Left lobe of liver (tissue), 2 donors: ENCODE results near the gene RHOT1. TPM values are rescaled to one million over a fixed set of nuclear protein-coding genes. Genes with fewer than 3 reads are reported as not detected.

Experiments
- ATAC-seq: fragments of 200-7000 bp; cut with Tn5 transposase; one replicate; pipeline ENCODE4 v1.9.1; 2020; ENCODE audit warnings: mild to moderate bottlenecking, moderate library complexity
- DNase-seq: peaks from one replicate; pipeline ENCODE4 v3.0.0-alpha.2; 2020; ENCODE audit warnings: low spot score
- total RNA-seq: library from RNA; stranded (reverse); gene quantifications from one replicate; pipeline ENCODE4 v1.2.1, GENCODE V29; 2021
- donor health status: DM: no; HTN: no; CAD: no; lungs with moderate emphysema.
- donor health status: DM: no; HTN: yes; CAD: no.

RHOT1 gene
- total RNA-seq, 1 donor from 2014 or later = 12.5 TPM

DNA sequence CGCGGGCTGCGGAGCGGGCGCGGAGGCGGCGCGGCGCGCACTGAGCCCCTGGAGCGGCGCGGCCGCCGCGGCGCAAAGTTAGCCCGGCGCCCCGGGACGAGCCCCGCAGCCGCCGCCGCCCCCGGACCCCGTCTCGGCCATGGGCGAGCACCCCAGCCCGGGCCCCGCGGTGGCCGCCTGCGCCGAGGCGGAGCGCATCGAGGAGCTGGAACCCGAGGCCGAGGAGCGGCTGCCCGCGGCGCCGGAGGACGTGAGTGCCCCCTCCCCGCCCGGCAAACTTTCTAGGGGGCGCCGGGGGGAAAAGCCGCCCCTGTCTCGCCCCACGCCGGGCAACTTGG lies 123.7 kb downstream of the RHOT1 start:
- DNase-seq (no peak), ATAC-seq (no peak)

- ATAC-seq (peak; percentile 20), DNase-seq (no peak)
These were observed 124.3 kb downstream of the RHOT1 start for GRCh38 chr17:32266389-32267301.

- ATAC-seq (peak; percentile 57), DNase-seq (no peak)
These were observed 125.4 kb downstream of the RHOT1 start for GRCh38 chr17:32267690-32268205.

DNA sequence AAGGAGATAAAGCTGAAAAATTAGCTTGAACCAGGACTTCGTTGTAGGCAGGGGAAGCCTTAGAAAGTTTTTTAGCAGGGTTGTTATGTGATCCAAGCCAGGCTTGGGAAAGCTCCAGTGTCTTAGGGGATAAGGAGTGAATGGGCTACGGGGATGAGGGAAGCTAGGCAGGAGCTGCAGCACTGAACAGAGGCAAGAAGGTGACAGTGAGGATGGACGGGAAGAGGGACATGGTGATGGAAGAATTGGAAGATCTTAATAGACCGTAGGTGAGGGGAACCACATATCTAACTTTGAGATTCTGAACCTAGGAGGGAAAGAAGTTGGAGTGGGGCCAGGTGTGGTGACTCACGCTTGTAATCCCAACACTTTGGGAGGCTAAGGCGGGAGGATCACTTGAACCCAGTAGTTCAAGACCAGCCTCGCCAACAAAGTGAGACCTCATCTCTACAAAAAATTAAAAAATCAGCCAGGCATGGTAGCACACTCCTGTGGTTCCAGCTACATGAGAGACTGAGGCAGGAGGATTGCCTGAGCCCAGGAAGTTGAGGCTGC lies 126.5 kb downstream of the RHOT1 start:
- ATAC-seq = no peak
- DNase-seq = no peak

DNA sequence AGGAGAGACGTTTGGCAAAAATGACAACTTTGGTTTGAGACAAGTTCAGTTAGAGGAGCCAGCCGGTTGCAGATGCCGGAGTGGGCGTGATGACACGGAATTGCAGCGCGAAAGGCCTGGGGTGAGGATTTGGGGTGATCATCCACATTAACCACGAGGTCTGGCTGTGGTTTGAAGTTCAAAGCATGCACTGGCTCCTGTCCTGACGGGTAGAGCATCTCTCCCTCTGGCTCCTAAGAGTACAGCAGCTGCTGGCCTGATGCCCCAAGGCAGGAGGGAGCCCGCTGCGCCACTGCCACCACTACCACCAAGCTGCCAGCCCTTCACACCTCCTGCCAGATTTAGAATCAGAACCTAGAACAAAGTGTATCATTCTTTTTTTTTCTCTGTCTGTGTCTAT lies 127.1 kb downstream of the RHOT1 start:
- ATAC-seq (no peak), DNase-seq (no peak)

- ATAC-seq (no peak), DNase-seq (no peak)
These were observed 129.5 kb downstream of the RHOT1 start for GRCh38 chr17:32271844-32272243.

DNA sequence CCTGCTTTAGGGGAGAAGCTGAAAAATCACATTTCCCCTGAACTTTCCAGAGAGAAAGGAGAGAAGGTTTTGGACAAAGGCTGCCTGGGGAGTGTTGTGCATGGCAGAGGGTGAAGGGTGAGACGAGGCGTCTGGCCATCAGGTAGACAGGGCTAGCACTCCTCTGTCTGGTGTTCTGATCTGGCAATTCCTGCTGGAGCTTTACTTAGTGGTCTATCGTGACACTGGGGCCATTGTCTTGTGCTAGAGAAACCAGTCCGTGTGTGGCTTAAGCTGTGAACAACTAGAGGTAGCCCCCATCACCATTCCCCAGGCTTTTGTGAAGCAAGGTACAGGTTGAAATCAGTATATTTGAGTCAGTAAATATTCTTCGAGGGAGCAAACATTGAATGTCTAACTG lies 131.8 kb downstream of the RHOT1 start:
- DNase-seq (no peak), ATAC-seq (no peak)

- no peak for ATAC-seq
These were observed 132.3 kb downstream of the RHOT1 start for GRCh38 chr17:32274643-32275042.

More at GRCh38 chr17:32274643-32275042, 132.3 kb downstream of the RHOT1 start:
- no peak for DNase-seq

Other genes starting within 250 kb of the RHOT1 start
- gene UTP6, start 240.8 kb upstream of the RHOT1 start, total RNA-seq = 20.6 TPM
- 8.3 TPM for gene SUZ12, start 205.5 kb upstream of the RHOT1 start, total RNA-seq
- gene LRRC37B, start 135.1 kb upstream of the RHOT1 start, total RNA-seq = 4.1 TPM
- 0.15 TPM for gene RHBDL3, start 123.3 kb downstream of the RHOT1 start, total RNA-seq
- gene C17orf75, start 199.7 kb downstream of the RHOT1 start, total RNA-seq = 9.2 TPM
- 50.5 TPM for gene ZNF207, start 207.7 kb downstream of the RHOT1 start, total RNA-seq